ENCODE measurements around the gene KREMEN1. TPM values are rescaled to one million over a fixed set of nuclear protein-coding genes. Genes with fewer than 3 reads are reported as not detected.

Gene KREMEN1
- total RNA-seq, 1 donor from 2014 or later: 102 TPM

GRCh38 chr22:29146091-29146560 is 73.3 kb downstream of the KREMEN1 start:
- Histone ChIP-seq H3K9me3 (replicated peaks) (no peaks in the 10 kb centered on the region), H3K36me3 (peaks cover 38% of the 10 kb centered on the region), H3K27me3 (ENCODE audit: low read depth) (no peaks in the 10 kb centered on the region), H3K4me3 (no peak overlapping the region), H3K4me1 (peaks cover 26% of the 10 kb centered on the region), H3K27ac (replicated peaks) (no peak overlapping the region)
- TF ChIP-seq CTCF (IDR thresholded peaks at IDR 0.05; ENCODE audit: borderline replicate concordance): no peak
- intact Hi-C loops (cut with micrococcal nuclease): no loop called here
- no peak for DNase-seq

- Histone ChIP-seq H3K27me3 (ENCODE audit: low read depth) (no peaks in the 10 kb centered on the region), H3K36me3 (peaks cover 31% of the 10 kb centered on the region), H3K4me3 (no peak overlapping the region), H3K27ac (replicated peaks) (no peak overlapping the region), H3K4me1 (peaks cover 29% of the 10 kb centered on the region), H3K9me3 (replicated peaks) (no peaks in the 10 kb centered on the region)
- intact Hi-C loops (cut with micrococcal nuclease): no loop called here
- DNase-seq: no peak
- no peak for TF ChIP-seq CTCF (IDR thresholded peaks at IDR 0.05; ENCODE audit: borderline replicate concordance)
Observed at GRCh38 chr22:29146771-29147170, 73.9 kb downstream of the KREMEN1 start.

- Histone ChIP-seq H3K27me3 (ENCODE audit: low read depth) (no peaks in the 10 kb centered on the region), H3K36me3 (peaks cover 25% of the 10 kb centered on the region), H3K27ac (replicated peaks) (no peak overlapping the region), H3K4me1 (peaks cover 35% of the 10 kb centered on the region), H3K4me3 (no peak overlapping the region), H3K9me3 (replicated peaks) (no peaks in the 10 kb centered on the region)
- no peak for DNase-seq
- intact Hi-C loops (cut with micrococcal nuclease): no loop called here
- TF ChIP-seq CTCF (IDR thresholded peaks at IDR 0.05; ENCODE audit: borderline replicate concordance): no peak
Observed at GRCh38 chr22:29147331-29147899, 74.6 kb downstream of the KREMEN1 start.

GRCh38 chr22:29148036-29148435 is 75.2 kb downstream of the KREMEN1 start:
- H3K4me1 ChIP-seq: peaks cover 39% of the 10 kb centered on the region
- H3K9me3 ChIP-seq (replicated peaks): no peaks in the 10 kb centered on the region
- no peak for TF ChIP-seq CTCF (IDR thresholded peaks at IDR 0.05; ENCODE audit: borderline replicate concordance)
- H3K27ac ChIP-seq (replicated peaks): no peak overlapping the region
- intact Hi-C loops (cut with micrococcal nuclease): no loop called here
- DNase-seq: no peak
- no peaks in the 10 kb centered on the region for H3K27me3 ChIP-seq (ENCODE audit: low read depth)
- H3K4me3 ChIP-seq: no peak overlapping the region
- peaks cover 19% of the 10 kb centered on the region for H3K36me3 ChIP-seq

- DNase-seq: no peak
- TF ChIP-seq CTCF (IDR thresholded peaks at IDR 0.05; ENCODE audit: borderline replicate concordance): no peak
- H3K27ac ChIP-seq (replicated peaks): no peak overlapping the region
- H3K9me3 ChIP-seq (replicated peaks): no peaks in the 10 kb centered on the region
- intact Hi-C loops (cut with micrococcal nuclease): no loop called here
- no peaks in the 10 kb centered on the region for H3K27me3 ChIP-seq (ENCODE audit: low read depth)
- H3K4me3 ChIP-seq: no peak overlapping the region
- H3K36me3 ChIP-seq: peaks cover 13% of the 10 kb centered on the region
- H3K4me1 ChIP-seq: peaks cover 42% of the 10 kb centered on the region
Observed at GRCh38 chr22:29148826-29149225, 76.0 kb downstream of the KREMEN1 start.
